Measurements from ENCODE around the gene ABHD2.

Gene ABHD2

GRCh38 chr15:89098281-89098680, 10.0 kb downstream of the ABHD2 start:
- DNase-seq (ENCODE audit: low read depth, low spot score) = no peak

- no peak for DNase-seq (ENCODE audit: low read depth, low spot score)
These were observed 11.7 kb downstream of the ABHD2 start for GRCh38 chr15:89099968-89100367.

GRCh38 chr15:89101302-89102193, 13.3 kb downstream of the ABHD2 start:
- DNase-seq (ENCODE audit: low read depth, low spot score) = no peak

- no peak for DNase-seq (ENCODE audit: low read depth, low spot score)
These were observed 15.4 kb downstream of the ABHD2 start for GRCh38 chr15:89103481-89104171.

- no peak for DNase-seq (ENCODE audit: low read depth, low spot score)
These were observed 15.9 kb downstream of the ABHD2 start for GRCh38 chr15:89104172-89104564.

- no peak for DNase-seq (ENCODE audit: low read depth, low spot score)
These were observed 16.9 kb downstream of the ABHD2 start for GRCh38 chr15:89105147-89105546.

GRCh38 chr15:89106200-89106599, 17.9 kb downstream of the ABHD2 start:
- DNase-seq (ENCODE audit: low read depth, low spot score) = no peak

GRCh38 chr15:89107984-89108383, 19.7 kb downstream of the ABHD2 start:
- no peak for DNase-seq (ENCODE audit: low read depth, low spot score)

- DNase-seq (ENCODE audit: low read depth, low spot score) = no peak
These were observed 20.6 kb downstream of the ABHD2 start for GRCh38 chr15:89108835-89109234.

GRCh38 chr15:89109238-89109637, 21.0 kb downstream of the ABHD2 start:
- DNase-seq (ENCODE audit: low read depth, low spot score) = no peak

GRCh38 chr15:89110060-89110459, 21.8 kb downstream of the ABHD2 start:
- DNase-seq (ENCODE audit: low read depth, low spot score) = no peak

GRCh38 chr15:89111352-89111751, 23.1 kb downstream of the ABHD2 start:
- DNase-seq (ENCODE audit: low read depth, low spot score) = no peak

- no peak for DNase-seq (ENCODE audit: low read depth, low spot score)
These were observed 23.7 kb downstream of the ABHD2 start for GRCh38 chr15:89111961-89112340.

GRCh38 chr15:89112341-89112971, 24.2 kb downstream of the ABHD2 start:
- DNase-seq (ENCODE audit: low read depth, low spot score) = no peak

GRCh38 chr15:89113296-89114024, 25.2 kb downstream of the ABHD2 start:
- no peak for DNase-seq (ENCODE audit: low read depth, low spot score)

GRCh38 chr15:89114990-89115389, 26.7 kb downstream of the ABHD2 start:
- no peak for DNase-seq (ENCODE audit: low read depth, low spot score)

GRCh38 chr15:89115547-89115946, 27.3 kb downstream of the ABHD2 start:
- DNase-seq (ENCODE audit: low read depth, low spot score) = no peak

GRCh38 chr15:89116404-89116803, 28.1 kb downstream of the ABHD2 start:
- no peak for DNase-seq (ENCODE audit: low read depth, low spot score)

- DNase-seq (ENCODE audit: low read depth, low spot score) = no peak
These were observed 29.5 kb downstream of the ABHD2 start for GRCh38 chr15:89117790-89118189.

GRCh38 chr15:89118481-89118989, 30.3 kb downstream of the ABHD2 start:
- no peak for DNase-seq (ENCODE audit: low read depth, low spot score)
